ENCODE results near the gene RDM1.
"Not testable (repeated sequence)": the region's sequence is repeated elsewhere in the genome, so short reads cannot be mapped to it uniquely, and the experiment has no call there.

Gene RDM1

DNA sequence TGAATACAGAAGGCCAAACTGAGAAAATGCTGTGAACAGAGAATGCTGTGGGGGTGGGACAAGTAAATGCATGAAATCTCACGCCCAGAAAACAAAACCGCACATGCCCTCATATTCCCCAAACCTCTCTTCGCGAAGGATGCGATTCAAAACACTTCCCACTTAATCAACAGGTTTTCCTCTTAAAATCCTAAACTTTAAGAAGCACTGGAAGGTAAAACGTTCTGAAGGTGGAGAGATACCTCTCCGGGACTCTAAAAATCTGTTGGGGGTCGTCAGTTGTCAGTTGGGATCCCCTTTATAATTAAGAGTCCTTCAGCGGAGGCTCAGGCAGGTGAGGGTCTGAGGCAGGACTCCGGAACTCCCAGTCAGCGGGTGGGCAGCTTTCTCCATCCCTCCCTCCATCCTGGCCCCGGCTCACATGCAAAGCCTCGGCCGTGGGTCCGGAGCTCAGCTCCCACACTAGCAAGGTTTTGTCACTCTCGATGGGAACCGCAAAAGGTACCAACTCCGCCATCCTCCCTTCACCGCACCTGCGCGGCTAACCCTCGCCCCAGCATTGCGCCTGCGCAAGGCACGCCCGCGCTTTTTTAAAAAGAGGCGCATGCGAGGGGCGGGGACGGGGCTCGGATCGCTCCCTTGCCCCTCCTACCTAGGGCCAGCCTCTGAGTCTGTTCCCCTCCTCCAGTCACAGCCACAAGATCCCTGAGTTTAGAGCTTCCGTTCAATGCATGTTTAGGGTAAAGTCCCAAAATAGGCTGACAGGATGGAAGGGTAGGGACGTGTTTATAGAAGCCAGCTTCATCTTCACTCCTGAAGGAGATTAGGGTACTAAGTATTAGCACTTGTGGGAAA lies at the start of gene RDM1:
Gene RDM1 (minus strand): TSS at position 563 of the 855 bp plus-strand sequence. CDS start 46 bp downstream, at position 517.
- peak; percentile 59 for DNase-seq

GRCh38 chr17:35978346-35978745 lies 47.8 kb upstream of the RDM1 start:
- DNase-seq = no peak

DNA sequence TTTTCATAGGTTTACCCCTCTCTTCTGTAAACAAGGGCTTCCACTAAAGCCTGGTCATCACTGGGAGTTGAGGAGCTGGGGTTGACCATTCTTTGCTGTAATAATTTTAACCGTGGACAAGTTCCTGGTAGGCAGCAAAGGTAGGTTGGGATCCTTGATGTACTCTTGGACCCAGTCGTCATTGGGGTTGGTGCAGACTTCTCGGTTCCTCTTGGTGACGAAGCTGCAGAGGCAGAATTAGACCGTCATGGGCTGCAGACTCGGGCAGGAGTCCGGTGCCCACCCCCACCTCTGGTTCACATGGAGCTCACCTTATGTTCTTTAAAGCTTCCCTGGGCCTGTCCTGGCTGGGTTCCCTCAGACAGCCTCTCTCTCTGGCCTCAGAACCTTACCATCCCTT lies 46.9 kb upstream of the RDM1 start:
- no peak for DNase-seq

DNA sequence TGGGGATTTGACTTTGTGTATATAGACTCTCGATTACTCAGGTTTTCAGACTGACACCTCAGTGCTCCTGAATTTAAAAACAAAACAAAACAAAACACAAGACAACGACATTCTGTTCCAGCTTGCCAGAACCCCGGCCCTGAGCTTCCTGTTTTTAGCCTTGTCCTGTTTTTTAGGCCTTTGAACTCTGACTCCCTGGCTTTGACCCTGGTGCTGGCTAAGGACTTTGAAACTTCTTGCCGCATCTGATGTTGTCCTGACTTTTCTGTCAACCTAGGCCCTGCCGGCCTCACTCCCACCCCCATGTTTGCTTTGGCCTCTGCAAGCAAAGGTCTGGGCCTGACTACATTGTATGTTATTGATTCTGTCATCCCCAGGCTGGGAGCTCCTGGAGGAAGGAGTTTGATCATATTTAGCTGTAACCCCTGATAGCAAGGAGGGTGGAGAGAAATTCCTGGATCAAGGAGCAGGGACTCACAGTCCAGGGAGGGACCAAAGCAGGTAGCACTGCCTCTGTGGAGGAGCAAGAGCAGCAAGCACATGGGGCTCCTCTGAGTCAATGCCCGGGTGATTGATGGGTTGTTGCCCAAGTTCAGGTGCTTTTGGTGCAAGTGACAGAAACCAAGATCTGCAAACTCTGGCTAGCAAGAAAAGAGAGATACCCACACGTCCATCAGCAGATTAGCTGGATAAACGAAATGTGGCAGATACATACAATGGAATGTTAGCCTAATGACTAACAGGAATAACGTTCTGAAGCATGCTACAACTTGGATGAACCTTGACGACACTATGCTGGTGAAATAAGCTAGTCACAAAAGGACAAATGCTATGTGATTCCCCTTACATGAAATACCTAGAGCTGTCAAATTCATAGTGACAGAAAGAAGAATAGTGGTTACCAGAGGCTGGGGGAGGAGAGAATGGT lies 43.0 kb upstream of the RDM1 start:
- DNase-seq = no peak

DNA sequence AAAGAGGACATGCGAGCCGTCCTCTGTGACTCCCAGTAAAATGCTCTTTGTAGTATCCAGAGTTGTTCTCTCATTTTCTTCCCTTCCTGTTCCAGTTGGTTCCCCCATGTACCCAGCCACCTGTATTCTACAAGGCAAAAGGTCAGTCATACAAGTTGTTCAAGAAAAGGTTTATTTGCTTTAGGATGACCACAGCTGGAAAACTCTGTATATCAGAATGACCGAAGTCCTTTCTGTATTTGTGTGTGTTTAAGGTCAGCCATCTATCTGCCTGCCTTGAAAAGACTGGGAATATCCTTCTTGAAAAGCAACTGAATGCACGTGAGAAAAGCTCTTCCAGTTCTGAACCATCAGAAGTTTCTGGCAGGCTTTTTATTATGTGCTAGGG lies 42.4 kb upstream of the RDM1 start:
- no peak for DNase-seq

- no peak for DNase-seq
Observed at GRCh38 chr17:35972535-35972934, 42.0 kb upstream of the RDM1 start.

DNA sequence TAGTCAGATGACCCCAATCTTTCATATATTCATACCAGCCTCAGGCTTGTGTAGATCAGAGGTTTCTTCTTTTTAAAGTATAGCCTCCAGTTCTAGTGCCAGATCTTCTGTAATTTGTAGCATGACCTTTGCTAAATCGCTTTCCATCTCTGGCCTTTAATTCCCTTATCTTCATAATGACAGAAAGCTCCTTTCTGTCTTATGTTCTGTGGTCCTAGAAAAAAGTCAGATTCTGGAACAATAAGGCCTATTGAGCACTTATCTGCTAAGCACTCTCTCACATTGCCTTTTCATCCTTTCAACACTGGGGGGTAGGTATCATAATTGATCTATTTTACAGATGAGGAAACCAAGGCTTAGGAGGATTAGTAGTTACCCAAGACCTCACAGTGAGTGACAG lies 41.5 kb upstream of the RDM1 start:
- DNase-seq = no peak

DNA sequence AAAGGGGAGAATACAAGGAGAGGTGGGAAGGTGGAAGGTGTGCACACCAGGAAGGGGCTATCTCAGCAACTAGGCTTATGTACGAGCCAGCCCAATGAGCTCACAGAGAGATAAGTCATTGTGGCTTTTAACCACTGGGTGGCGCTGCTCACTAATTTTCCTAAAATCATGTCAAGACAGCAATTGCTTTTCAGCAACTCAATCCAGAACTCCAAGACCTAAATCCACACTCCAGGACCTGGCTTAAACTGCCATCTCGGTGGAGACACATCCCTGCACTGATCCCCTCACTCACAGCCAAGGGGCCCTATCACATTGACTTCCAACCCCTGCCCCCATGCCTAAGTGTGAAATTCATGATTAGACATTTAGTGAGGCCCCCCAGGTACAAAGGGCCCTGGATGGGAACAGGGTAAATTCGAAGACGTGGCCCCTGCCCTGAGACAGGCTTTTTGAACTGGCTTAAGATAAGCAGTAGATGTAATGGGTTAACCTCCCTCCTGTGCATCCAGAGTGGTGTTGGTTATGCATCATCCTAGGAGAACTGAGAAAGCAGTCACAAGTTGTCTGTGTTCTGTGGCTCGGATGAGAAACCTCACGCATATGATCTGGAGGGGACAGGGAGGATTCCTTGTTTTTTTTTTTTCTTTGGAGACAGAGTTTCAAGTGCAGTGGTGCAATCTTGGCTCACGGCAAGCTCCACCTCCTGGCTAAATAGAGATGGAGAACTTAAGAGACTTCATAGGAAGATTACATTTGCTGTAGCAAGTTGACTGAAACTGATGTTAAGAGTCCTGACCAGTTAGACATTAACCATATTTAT lies 39.2 kb upstream of the RDM1 start:
- peak; percentile 34 for DNase-seq

- DNase-seq = no peak
Observed at GRCh38 chr17:35968520-35969054, 38.0 kb upstream of the RDM1 start.

DNA sequence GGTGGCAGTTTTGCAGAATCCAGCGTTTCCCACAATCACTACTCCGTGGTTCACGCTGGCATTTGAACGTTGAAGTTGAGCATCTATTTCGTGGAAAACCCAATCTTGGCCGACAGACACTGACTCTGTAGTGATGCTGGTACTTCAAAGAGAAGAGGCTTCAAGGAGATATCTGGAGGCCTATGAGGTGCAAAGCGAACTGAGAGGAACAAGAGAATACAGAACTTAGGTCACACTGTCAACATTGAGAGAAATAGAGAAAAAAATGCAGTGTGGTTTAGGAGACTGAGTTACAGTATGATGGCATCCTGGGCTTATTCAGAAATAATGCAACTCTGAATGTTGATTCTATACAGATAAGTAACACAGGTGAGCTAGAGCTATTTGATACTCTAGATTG lies 34.7 kb upstream of the RDM1 start:
- no peak for DNase-seq

DNA sequence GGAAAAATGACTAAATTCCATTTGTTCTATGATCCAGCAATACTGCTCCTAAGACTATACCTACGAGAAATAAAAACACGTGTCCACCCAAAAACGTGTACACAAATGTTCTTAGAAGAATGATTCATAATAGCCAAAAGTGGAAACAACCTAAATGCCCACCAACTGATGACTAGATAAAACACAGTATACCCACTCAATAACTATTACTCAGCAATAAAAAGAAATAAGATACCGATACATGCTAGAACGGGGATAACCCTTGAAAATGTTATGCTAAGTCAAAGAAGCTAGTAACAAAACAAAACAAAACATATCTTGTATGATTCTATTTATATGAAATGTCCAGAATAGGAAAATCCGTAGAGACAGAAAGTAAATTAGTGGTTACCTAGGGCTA lies 33.1 kb upstream of the RDM1 start:
- DNase-seq = no peak

DNA sequence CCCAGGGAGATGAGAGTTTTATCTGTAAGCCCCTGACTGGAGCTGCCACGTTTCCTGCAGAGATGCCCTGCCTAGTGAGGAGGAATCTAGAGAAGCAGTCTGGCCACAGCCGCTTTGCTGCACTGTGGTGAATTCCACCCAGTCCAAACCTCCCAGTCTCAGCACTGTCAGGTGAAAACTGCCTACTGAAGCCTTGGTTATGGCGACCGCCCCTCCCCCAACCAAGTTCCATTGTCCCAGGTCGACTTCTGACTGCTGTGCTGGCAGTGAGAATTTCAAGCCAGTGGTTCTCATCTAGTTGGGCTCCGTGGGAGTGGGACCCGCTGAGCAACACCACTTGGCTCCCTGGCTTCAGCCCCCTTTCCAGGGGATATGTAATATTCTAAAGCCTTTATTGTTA lies 23.1 kb upstream of the RDM1 start:
- no peak for DNase-seq

- no peak for DNase-seq
Observed at GRCh38 chr17:35949401-35949800, 18.8 kb upstream of the RDM1 start.

GRCh38 chr17:35948092-35948491 lies 17.5 kb upstream of the RDM1 start:
- DNase-seq = no peak

DNA sequence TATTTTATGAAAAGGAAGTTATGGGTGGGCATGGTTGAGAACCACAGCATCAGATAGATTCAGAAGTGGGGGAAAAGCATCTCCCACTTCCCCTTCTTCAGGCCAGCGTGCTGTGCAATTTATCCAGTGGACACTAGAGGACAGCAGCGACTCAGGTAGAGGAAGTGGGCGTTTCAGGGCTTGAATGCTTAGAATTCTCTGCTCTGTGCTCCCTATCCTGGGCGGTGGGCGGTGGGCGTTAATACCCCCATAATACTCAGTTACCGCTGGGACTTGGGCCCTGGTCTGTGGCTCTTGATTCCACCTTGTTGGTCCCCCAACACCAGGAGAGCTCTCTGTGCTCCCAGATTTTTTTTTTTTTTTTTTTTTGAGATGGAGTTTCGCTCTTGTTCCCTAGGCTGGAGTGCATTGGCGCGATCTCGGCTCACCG lies 16.6 kb upstream of the RDM1 start:
- DNase-seq = no peak

DNA sequence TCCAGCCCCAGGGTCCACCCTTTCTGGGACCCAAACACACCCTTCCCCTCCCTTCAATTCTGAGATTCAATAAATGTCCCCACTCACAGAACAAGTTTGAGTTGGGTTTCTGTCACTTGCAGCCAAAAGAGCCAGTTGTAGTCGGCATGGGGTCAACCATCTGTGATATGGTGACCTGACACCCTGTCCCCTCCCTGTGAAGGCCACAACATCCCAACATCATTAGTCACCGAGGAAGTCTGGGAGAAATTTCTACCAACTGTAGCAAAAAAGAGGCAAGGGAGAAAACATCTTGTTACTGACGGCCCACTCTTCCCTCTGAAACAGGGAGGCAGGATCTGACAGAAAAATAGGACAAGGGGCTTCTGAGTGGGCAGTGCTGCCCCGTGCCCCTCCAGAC lies 13.6 kb upstream of the RDM1 start:
- DNase-seq = no peak

GRCh38 chr17:35943537-35943936 lies 13.0 kb upstream of the RDM1 start, which contains the start of gene LYZL6:
Gene LYZL6, minus strand, starts transcription at chr17:35943713. Its CDS starts 4,357 bp downstream, at chr17:35939356.
- no peak for DNase-seq

DNA sequence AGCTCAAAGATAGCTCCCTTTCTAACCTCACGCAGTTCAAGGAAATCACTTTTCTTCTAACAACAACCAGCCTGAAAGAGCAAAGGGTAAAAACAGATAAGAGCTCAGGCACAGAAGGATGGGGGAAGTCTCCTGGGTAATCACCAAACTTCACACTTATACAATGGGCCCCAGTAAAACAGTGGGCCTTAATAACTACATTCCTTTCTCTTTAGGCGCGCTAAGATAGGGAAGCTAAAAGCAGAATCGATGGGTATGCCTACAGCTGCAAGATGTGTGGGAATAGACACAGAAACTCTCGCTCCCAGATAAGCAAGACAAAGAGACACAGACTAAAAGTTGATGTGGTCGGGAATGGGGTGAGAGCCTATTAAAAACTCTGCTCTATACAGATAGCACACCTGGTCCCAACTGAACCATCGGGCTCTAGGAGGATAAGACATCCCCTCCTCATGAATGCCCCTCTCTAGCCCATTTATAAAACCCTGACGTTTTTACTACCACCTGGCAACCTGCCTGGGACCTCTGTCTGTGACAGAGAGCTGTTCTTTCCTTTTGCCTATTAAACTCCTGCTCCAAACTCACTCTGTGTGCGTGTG lies 12.1 kb upstream of the RDM1 start:
- DNase-seq = no peak

GRCh38 chr17:35938492-35938891 lies 7.9 kb upstream of the RDM1 start:
- not testable (repeated sequence) for DNase-seq

DNA sequence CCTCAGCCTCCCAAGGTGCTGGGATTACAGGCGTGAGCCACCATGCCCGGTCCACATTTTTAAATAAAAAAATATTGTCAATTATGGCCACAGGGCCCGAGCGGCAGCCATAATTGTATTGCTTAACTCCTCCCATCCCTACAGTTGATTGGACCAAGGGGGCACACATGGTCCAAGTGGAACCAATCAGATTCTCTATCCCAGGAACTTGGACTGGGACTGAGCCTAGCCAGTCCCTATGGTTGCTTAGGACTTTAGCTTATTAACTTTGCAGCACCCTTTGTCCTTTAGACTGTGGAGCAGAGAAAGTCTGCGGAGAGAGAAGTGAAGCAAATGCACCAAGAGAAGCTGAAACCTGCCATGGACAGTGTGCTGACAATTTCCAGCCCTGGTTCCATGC lies 5.5 kb upstream of the RDM1 start:
- DNase-seq = no peak

- DNase-seq = no peak
Observed at GRCh38 chr17:35934760-35935159, 4.2 kb upstream of the RDM1 start.

DNA sequence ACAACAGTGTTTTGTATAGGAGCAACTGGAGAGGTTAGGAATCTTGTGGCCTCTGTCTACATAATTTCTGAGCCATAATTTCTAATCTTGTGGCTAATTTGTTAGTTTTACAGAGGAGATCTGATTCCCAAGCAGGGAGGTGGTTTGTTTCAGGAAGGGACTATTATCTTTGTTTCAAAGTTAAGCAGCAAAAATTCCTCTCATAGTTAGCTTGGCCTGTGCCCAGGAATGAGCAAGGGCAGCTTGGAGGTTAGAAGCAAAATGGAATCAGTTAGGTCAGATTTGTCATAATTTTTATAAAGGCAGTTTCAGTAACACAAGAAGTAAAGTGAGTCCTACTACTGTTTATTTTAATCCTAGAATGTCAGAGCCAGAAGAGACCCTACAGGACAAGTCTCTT lies 2.0 kb upstream of the RDM1 start:
- DNase-seq = no peak

Data from NCI-H510A (cell line).